Fibroblast of skin of back (primary cell): ENCODE data around the gene CHST15.

Experiments
- DNase-seq: peaks from one replicate; pipeline ENCODE4 v3.0.0-alpha.2; 2013

CHST15 gene

DNA sequence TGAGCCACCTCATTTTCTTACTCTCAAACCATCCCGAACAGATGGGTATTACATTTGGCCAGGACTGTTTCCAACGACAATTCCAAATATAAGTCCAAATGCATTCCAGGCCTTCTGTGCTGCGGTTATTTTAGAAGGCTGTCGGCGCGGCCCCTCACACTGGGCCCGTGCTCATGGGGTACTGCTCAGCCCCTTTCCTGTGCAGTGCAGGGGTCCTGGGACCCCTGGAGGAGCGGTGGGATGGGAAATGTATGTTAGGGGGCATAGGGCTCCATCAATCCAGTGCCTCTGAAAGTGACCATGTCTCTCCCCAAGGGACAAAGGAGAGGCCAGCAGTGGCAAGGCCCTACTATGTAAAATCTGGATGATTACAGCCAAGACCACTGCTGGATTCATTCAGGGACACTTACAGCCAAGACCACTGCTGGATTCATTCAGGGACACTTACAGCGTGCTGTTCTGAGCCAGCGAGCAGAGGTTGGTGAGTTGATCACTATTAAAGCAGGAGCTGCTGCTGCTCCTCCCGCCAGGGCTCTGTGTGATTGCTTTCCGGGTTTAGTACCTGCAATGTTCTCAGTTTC, 66.3 kb downstream of the CHST15 start:
- no peak for DNase-seq

DNA sequence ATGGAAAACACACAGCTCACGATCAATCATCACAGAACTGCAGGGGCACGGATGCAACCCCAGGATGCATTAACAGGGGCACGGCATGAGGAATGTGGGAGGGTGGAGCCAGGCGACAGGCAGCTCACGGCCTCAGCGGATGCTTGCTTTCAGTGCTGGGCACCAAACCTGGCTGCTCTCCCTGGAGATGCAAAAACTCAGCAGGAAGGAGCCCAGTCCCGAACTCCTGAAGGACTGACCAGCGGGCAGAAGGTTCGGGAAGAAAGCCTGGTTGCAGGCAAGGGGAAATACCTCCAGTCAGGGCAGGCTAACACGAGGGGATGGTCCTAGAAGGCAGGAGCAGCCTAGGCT, 66.8 kb downstream of the CHST15 start:
- no peak for DNase-seq

DNA sequence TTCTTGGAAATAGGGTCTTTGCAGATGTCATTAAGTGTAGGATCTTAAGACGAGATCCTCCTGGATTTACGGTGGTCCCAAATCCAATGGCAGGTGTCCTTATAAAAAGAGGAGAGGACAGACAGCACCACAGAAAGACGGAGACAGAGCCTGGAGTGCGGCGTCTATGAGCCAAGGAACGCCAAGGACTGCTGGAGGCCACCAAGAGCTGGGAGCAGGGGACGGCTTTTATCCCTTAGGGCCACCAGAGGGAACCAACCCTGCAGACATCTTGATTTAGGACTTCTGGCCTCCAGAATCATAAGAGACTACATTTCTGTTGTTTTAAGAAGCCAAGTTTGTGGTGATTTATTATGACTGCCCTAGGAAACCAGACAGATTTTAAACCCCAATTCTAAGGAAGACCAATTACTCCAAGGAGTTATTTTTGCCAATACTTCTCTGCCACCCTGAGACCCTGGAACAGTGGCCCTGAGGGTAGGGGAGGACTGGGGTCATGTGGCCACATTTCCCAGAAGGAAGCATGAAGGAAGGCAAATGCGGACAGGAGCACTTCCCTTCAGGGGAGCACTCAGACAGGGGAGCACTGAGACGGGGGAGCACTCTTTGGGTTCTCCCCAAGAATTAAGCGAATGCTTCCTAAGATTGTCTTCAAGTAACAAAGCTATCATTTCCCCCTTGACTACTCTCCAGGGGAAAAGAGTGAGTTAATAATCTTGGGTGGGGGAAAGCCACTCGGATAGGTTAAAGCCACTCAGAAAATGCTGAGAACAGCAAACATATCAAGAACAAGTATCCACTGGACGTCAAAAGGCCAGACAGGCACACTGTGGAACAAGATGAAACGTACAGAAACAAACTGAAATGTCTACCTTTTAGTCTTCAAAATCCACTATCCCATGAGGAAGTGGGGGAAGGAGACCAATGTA, 67.5 kb downstream of the CHST15 start:
- peak; percentile 46 for DNase-seq

DNA sequence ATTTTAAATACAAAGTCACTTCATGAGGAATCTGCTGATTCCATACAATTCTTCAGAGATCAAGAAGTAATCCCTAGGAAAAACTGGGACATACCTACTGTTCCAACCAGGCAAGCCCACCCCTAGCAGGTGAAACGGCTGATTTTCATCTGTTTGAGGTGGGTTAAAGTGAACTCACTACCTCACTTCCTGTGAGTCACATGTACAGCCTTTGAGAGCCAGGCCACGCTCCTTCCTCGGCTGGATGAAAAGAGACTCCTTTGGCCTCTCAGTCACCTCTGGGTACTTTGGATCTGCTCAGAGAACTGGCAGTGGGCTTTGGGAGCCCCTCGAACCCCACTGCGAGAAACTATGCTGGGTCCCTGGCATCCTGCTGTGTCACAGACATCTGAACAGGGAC, 68.2 kb downstream of the CHST15 start:
- no peak for DNase-seq

DNA sequence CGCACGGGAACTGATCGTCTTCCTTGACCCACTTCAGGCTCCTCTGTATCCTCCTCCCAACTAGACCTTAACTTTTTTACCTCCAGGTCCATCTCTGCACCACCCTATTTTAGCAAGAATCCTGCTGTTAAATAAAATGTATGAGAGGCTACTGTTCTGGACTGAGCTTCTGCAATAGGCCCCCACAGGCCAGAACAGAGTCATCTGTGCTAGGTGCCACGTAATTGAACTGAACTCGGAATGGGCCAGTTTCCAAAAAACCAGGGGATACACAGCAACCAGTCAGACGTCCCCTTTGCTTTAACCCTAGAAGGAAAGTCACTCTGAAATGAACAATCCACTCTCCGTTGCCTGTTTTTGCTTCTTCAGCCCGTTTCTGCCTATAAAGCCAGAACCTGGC, 71.3 kb downstream of the CHST15 start:
- no peak for DNase-seq

DNA sequence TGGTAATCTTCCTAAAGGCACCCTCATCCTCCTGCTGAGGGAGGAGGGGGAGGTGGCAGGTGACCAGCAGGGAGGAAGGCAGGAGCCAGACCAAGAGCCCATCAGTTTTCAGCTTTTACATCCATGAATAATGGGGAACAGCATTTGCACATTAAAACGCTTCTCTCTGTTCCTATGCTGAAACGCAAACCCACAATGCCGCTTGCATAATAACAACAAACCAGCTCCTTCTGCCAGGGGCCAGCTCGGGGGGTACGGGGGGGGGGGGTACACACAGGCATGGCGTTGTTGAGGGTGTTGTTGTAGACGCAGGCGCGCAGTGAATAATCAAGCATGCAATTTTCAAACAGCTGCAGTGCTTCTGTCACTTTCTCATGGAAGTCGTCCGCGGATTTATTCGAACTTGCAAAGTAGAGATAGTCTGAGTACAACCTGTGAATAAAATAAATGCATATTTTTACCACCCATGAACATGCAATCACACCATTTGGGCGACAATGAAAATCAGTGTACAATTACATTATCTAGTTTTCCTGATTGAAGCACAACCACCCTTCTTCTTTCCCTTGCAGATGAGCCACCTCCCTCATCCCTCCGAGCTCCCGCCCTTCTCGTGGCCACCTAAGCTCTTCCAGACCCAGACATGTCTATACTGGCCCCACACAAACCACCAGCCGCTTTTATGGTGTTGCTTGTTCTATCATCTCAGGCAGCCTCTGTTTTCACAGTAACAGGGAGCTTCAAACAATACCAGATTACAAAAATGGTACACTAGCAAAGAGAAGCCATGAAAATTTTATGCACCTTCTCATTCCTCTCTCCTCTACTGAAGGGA, 72.2 kb downstream of the CHST15 start:
- no peak for DNase-seq

DNA sequence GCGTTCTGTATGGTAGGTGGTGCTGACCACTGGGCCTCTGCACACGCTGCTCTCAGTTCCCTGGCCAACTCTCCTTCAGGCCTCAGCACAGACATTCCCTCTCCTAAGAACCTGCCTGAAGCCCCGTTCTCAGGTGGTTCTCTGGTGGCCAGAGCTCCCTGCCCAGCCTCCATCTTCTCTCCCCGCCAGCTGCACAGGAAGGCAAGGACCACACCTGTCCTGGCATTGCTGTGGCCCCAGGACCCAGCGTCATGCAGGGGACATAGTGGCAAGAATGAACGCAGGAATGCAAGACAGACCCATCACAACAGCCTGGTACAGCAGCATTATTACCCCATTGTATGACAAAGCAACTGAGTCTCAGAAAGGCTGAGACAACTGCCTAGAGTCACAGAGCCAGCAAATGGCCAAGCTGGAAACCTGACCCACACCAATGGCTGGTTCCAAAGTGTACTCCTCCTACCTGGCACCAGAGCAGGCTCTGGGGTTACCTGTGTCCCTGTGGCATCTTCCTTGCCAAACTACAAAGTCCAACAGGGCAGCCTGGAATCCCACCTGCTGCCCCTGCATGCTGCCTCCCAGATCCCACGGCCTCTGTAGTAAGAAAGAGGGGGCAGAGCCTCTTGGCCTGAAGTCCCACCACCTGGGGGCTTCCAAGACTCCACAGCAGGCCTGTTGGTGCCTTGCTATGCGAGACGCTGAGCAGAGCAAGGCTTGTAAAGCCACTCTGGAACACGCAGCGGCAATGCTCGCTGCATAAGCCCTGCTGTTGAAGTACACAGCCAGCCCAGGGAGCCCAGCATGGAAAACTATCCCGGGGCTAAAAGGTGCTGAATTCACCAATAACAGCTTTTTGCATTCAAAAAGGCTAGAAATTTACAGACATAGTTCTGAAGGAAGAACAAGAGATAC, 73.3 kb downstream of the CHST15 start:
- no peak for DNase-seq

DNA sequence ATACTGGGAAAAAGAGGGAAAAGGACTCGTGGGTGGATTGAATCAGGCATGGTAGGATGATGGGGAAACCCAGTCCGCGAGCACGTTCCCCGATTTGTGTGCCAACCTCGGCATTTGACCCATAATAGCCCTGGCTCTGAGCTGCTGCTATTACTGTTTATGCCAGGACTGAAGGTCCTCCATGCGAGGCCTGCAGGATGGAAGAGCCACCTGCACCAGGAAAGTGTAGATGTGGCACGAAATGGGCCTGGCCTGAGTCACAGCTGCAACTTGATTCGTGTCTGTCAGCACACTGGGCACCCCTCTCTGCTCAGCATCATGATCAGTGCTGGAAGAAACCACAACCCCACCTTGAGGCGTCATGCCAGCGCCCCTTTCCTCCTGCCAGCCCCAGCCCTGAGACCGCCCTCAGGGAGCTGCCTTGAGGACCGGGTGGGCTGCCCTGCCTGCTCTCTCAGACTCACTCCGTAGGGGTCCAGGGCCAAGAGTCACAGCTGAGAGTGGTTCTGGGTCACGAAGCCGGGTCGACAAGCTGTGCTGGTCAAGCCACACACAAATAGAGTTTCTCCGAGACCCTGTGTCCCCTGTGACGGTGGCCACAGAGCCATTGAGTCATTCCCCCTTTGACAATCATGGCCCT, 74.4 kb downstream of the CHST15 start:
- no peak for DNase-seq

DNA sequence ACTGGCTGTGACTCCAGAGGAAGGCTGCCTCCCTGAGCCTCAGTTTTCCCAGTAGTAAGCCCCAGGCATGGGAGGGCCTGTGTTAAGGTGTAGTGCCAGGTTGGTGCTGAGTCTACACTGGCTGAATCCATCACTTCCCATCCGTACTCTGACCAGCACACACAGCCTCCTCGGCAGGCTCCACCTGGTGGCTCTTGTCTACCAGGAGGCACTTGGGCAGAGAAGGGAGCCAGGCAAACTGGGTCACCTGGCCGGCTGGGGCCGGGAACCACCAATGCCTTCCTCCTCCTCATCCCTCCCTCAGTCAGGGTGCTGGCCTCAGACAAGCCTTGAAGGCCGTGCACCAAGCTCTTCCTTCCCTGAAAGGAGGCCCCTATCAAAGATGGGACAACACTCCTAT, 75.7 kb downstream of the CHST15 start:
- no peak for DNase-seq

DNA sequence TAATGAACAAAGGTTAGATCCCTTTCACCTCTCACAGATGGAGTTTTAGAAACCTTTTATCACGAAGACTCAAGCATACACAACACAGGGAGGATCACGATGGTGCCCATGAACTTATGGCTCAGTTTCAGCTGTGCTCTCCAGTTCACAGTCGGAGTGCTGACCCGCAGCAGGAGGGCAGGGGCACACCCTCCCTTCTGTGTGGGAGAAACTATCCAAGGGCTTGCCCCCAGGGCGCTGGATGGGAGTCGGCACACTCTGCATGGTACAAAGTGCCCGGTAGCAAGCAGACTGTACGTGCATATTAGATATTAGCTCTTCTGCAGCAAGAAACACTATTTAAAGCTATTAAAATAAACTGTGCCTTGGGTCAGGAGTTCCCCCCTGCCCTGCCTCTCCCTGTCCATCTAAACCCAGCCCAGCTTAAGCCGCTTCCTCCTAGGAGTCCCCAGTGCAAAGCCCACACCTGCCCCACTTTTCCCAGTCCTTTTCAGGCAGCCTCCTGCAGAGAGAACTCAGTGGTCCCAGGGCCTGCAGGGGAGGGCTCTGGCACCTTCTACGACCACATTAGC, 76.5 kb downstream of the CHST15 start:
- DNase-seq = no peak

DNA sequence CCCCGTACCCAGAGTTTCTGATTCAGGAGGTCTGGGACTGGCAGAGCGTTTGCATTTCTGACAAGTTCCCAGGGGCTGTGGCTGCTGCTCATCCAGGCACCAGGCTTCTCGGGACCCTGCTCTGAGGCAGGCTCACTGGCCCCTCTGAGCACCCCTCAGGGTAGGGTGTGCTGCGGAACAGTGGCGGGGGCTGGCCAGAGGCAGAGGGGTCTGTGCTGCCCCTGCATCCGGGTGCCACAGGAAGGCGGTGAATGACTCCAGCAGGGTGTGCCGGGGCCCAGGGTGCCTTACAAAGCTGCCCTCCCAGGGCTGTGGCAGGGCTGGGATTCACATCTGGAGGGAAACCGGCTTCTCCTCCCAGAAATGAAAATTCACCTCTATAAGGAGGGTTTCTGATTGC, 77.4 kb downstream of the CHST15 start:
- DNase-seq = no peak

DNA sequence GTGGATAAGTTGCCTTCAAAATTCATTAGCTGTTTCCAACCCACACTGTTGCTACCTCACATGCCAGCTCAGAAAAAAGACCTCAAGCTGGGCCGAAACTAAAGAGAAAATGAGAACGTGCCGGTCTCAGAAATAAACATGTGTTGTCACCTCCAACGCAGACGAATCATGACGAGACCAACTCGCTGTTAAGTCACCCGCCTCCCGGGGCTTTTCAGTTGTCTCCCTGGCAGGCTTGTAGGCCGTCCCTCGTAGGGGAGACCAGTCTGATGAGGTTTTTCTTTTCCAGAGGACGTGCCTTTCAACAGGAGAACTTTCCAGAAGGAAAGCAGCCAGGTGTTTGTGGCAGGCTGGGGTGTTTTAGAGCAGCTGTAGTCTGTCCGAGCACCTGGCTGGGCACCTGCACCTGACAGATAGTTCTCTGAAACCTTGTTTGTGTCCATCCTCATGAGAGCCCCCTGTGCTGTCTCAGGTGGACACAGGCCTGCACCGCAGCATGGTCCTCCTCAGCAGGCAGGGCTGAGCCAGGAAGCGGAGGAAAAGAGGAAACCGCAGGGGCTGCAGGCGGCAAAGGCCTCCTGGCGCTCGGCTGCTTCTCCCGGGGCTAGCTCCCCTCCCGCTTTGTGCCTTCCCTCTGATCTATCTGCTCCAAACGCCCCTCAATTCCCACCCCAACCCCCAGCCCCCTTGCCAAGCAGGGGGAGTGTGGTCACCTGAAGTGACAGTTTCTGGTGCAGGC, 78.8 kb downstream of the CHST15 start:
- no peak for DNase-seq

DNA sequence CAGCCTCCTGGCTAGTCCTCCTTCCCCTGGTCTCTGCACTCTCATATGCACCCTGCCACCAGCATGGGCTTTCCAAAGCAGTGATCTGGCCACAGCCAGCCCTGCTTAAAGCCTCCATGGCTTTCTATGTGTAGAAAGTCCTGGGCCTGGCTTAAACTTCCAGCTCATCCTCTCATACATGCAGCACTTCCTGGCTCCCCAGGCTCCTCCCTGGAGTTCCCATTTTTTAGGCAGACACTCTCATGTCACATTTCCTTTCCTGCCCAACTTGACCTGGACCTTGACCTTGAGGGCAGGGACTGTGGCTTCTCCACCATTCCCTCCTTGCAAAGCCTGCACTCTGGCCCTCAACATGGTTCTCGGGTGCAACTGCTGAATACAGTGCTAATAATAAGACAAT, 79.5 kb downstream of the CHST15 start:
- DNase-seq = no peak

DNA sequence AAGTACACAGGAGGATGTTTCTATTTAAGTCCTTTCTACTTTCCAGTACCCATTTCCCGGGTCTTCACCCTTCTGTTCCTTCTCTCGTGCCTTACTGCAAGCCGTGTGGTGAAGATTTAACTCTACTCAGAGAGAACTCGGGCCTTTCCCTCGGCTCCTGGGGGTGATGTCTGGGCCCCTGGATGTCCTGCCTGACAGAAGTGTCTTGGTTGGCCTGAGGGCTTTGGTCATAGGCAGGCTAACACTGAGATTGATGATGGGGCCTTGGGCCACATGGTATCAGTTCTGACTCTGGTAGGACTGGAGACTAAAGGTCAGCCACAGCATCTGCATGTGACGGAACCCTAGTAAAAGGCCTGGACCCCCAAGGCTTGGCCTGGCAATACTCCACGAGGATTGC, 80.4 kb downstream of the CHST15 start:
- DNase-seq = no peak

DNA sequence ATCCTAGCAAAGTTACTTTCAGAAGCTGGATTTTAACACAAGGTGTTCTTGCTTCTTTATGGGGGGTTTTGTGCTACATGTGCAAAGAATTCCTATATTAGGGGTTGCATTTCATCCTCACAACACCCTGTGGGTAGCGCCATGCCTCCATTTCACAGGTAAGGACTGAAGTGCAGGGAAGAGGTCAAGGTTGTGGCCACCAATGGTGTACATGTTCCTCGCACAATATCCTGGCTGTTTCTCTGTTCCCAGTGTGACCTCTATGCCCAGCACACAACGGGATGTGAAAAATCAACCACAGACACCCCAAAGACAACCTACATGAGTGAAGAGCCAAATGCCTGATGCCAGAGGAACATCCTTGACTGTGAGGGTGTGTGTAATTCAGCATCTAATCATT, 80.8 kb downstream of the CHST15 start:
- DNase-seq = no peak

DNA sequence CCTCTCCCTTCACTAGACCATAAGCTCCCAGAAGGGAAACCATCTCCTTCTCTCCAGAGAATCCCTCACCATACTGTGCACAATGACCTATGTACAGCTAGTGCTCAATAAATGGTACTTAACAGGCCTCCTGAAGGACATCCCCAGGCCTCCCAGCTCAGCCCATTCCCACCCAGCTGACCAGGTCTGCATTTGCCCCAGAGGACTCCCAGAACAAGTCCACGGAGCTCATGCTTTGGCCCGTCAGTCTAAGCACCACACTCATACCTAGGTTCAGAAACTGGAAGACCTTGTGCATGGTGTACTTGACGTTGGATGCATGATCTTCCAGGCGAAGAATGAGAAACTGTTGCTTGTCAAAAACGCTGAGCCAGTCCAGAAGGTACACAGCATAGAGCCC, 81.3 kb downstream of the CHST15 start:
- no peak for DNase-seq

DNA sequence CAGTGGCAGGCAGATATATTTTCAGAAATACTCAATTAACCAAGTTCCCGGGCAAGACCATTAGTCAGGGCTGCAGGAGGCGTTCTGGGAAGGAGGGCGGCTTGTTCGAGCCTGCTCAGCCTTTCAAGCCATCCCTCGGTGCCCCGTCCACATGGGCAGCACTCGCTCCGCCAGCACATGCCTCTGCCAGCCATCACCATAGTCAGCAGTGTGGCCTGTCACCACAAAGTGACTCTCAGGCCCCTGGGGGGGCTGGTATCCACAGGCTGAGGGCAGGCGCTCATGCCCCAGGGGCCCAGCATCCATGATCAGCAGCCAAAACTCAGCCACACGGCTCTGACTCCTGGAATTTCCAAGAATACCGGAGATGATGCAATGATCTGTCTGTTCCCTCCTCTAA, 81.9 kb downstream of the CHST15 start:
- no peak for DNase-seq

DNA sequence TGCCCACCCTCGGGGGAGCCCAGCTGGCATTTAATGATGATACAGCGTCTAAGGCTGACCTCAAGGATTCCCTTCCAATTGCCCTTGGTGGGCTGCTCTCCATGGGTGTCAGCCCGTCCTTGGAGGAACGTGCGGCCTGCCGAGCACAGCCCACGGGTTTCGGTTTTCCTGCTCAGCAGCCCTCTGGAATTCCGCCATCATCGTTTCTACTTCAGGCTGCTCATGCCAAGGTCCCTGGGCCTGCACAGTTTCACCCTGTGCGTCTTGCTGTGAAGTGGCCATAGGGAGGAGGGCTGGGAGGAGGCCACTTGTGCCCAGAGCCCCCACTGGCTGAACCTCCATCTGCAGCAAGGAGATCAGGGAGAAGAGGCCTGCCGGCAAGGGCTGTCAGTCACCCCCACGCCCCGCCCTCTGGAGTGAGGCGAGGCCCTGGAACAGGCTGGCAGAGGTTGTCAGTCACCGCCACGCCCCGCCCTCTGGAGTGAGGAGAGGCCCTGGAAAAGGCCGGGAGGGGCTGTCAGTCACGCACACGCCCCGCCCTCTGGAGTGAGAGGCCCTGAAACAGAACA, 82.8 kb downstream of the CHST15 start:
- no peak for DNase-seq

DNA sequence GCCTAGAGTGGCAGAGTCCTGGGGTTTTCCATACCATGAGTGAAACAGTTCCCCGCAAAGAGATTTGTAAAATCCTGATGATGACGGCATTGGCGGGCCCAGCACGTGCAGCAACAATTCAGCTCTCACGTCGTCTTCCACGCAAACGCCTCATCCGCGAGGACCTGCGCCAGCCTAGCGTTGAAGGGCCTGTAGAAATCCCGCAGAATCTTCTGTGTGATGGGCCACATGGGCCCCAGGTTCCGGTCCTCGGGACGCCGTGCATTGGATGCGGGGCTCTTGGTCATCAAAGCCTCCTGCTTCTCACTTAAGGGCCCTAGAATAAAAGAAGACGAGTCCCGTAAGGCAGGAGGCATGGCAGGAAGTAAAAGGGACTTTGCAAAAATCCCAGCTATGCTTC, 83.4 kb downstream of the CHST15 start:
- no peak for DNase-seq

DNA sequence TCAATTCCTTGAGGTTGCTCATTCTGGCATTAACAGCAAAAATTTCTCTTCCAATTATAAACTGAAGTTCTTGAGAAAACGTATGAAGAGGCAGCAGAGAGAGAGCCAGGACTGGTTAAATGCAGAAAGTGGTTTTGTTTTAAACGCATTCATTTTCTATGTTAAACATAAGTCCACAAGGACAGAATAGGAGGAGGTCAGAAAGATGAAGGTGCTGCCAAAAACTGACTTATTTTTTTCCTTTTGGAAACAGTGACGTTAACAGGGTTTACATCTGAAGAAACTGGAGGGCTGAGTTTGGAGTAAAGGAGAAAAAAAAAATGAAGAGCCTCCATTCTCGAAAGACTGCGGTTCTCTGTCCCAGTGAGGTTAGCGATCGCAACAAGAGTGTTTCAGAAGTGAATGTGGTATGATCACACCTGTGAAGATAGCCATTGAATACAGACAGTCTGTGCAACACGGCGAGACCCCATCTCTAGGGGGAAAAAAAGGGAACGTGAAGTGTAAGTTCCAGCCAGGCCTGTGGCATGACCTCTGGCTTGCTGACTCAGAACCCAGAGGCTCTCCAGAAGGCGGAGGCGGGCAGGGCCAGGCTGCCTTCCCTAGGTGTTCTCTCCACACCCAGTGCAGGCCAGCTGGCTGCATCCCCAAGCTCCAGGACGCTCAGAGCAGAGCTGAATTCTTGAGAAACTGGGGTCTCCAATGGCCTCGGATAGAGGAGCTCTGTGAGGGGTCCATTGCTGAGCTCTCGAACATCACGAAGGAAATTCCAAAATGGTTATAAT, 84.0 kb downstream of the CHST15 start:
- DNase-seq = no peak
